Measurements from ENCODE around the gene RALGPS2. TPM values are rescaled to one million over a fixed set of nuclear protein-coding genes. Genes with fewer than 3 reads are reported as not detected.
A peak's percentile ranks its signal among the peaks of the same experiment; 100 is the strongest.

The RALGPS2 gene
- total and polyA plus RNA-seq, 2 of the 13 experiments (the other 11 are each of a cell fraction or from before 2014, with no cell fraction given) = 15.6 to 36.0 TPM

GRCh38 chr1:178919581-178919980, 194.5 kb downstream of the RALGPS2 start (continued):
- TF ChIP-seq ZNF407 (CRISPR knock-in tag; IDR thresholded peaks at IDR 0.05; ENCODE audit: not compliant biosample characterization) (no peak), MTF2 (CRISPR knock-in tag; IDR thresholded peaks at IDR 0.05; ENCODE audit: borderline replicate concordance) (no peak), PHF5A (CRISPR knock-in tag; IDR thresholded peaks at IDR 0.05; ENCODE audit: low read depth, unreplicated experiment) (no peak), ZNF383 (CRISPR knock-in tag; IDR thresholded peaks at IDR 0.05; ENCODE audit: borderline replicate concordance) (no peak), ZSCAN9 (CRISPR knock-in tag; IDR thresholded peaks at IDR 0.05; ENCODE audit: borderline replicate concordance) (no peak), HOXD1 (CRISPR knock-in tag; IDR thresholded peaks at IDR 0.05) (no peak), ZBTB10 (CRISPR knock-in tag; IDR thresholded peaks at IDR 0.05; ENCODE audit: borderline replicate concordance) (peak; percentile 90), ZNF318 (CRISPR knock-in tag; IDR thresholded peaks at IDR 0.05) (no peak), FOXA1 (IDR thresholded peaks at IDR 0.05) (no peak), FOXA1 (CRISPR knock-in tag; IDR thresholded peaks at IDR 0.05) (peak; percentile 75; the same call in 1 of the 2 replicates), HCFC1 (IDR thresholded peaks at IDR 0.05; ENCODE audit: low read depth, low read length) (no peak)

Data from HepG2 (cell line).